LNCaP clone FGC (cell line): Measurements from ENCODE around the gene NINJ1.

ENCODE experiments used
- DNase-seq: peaks from one replicate; pipeline ENCODE4 v3.0.0-alpha.2; 2011; ENCODE audit warnings: low read depth
- H3K4me3 ChIP-seq: 2 replicates; pipeline ENCODE4 v1.5.1; 2011; ENCODE audit warnings: mild to moderate bottlenecking, low read depth, low read length, control low read depth
- CTCF ChIP-seq: IDR thresholded peaks from 2 replicates; pipeline ENCODE4 v1.5.1; 2012; ENCODE audit warnings: mild to moderate bottlenecking; ENCODE audit not compliant: control insufficient read depth, insufficient read depth; ENCODE audit errors: extremely low read depth

Gene NINJ1

GRCh38 chr9:93093877-93094657 is 40.0 kb downstream of the NINJ1 start:
- no peak overlapping the region for H3K4me3 ChIP-seq
- no peak for DNase-seq
- TF ChIP-seq CTCF: no peak

GRCh38 chr9:93093127-93093876 is 40.7 kb downstream of the NINJ1 start:
- no peak for DNase-seq
- no peak overlapping the region for H3K4me3 ChIP-seq
- TF ChIP-seq CTCF: no peak

GRCh38 chr9:93092251-93092991 is 41.6 kb downstream of the NINJ1 start:
- H3K4me3 ChIP-seq: no peak overlapping the region
- TF ChIP-seq CTCF: no peak
- DNase-seq: no peak

- no peak for DNase-seq
- TF ChIP-seq CTCF: no peak
- H3K4me3 ChIP-seq: no peak overlapping the region
Measured at GRCh38 chr9:93091453-93092081, 42.5 kb downstream of the NINJ1 start.

GRCh38 chr9:93091056-93091452 is 43.0 kb downstream of the NINJ1 start:
- no peak for TF ChIP-seq CTCF
- no peak overlapping the region for H3K4me3 ChIP-seq
- no peak for DNase-seq

- TF ChIP-seq CTCF: no peak
- no peak for DNase-seq
- H3K4me3 ChIP-seq: no peak overlapping the region
Measured at GRCh38 chr9:93090091-93090655, 43.9 kb downstream of the NINJ1 start.
